ENCODE data around the gene TARS3. TPM values are rescaled to one million over a fixed set of nuclear protein-coding genes. Genes with fewer than 3 reads are reported as not detected.
"Not testable (repeated sequence)": the region's sequence is repeated elsewhere in the genome, so short reads cannot be mapped to it uniquely, and the experiment has no call there.

The TARS3 gene
- total RNA-seq = 4.8 and 10.1 TPM in 2 replicates

- peak; percentile 89 to 95 for DNase-seq (ENCODE audit: low read depth in 2 of 2)
These were observed at the start of gene TARS3 for GRCh38 chr15:101723874-101724674. Gene TARS3 (minus strand): TSS chr15:101724473. CDS start chr15:101724387, 86 bp downstream.

DNA sequence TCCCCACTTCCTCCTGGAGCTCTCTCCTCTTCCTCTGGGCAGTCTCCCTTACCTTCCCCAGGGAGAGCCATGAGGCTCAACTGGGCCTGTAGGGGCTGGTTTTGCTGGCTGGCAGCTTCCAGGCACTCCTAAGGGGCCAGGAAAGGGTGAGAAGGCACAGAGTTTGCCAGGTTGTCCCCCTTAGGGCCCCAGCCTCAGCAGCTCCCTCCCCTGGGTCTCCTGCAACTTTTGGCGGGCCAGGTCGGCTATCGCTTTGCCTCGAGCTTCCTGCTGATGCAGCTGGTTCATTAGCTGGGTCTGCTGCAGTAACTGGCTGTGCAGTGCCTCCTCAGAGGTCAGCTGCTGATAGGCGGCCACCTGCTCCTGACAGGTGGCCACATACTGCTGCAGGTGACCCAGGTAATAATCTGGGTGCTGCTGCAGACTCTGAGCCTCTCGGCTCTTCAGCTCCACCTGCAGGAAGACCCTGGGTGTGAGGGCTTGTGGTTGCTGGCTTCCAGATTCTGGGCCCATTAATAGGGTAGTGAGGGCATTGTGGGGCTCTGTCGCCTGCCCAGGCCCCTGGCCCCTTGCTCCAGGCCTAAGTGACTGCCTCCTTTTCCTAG, 49.3 kb upstream of the TARS3 start:
- peak in 1 of 2 donors; percentile 4 for DNase-seq (ENCODE audit: low read depth in 2 of 2)

DNA sequence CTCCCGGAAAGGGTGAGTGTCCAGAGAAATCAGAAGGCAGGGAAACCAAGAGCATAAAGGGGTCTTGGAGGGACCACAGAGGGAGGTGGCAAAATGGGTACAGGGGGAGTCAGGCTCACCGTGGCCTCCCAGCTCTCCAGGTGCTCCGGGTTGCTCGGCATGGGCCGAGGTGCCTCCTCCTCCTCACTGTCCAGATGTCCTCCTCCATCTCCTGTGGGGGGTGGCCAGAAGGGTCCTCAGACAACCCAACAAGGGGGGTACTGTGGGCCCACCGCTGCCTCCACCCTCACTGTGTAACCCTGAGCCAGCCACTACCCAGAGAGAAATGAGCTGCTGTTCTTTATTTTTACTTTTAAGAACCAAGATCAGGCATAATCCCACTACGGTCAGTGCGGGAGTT, 48.6 kb upstream of the TARS3 start:
- no peak for DNase-seq (ENCODE audit: low read depth in 2 of 2)

- DNase-seq (ENCODE audit: low read depth in 2 of 2) = not testable (repeated sequence)
These were observed 42.9 kb upstream of the TARS3 start for GRCh38 chr15:101767083-101767640.

GRCh38 chr15:101765772-101766456, 41.6 kb upstream of the TARS3 start:
- no peak for DNase-seq (ENCODE audit: low read depth in 2 of 2)

- not testable (repeated sequence) for DNase-seq (ENCODE audit: low read depth in 2 of 2)
These were observed 41.0 kb upstream of the TARS3 start for GRCh38 chr15:101765340-101765671.

DNA sequence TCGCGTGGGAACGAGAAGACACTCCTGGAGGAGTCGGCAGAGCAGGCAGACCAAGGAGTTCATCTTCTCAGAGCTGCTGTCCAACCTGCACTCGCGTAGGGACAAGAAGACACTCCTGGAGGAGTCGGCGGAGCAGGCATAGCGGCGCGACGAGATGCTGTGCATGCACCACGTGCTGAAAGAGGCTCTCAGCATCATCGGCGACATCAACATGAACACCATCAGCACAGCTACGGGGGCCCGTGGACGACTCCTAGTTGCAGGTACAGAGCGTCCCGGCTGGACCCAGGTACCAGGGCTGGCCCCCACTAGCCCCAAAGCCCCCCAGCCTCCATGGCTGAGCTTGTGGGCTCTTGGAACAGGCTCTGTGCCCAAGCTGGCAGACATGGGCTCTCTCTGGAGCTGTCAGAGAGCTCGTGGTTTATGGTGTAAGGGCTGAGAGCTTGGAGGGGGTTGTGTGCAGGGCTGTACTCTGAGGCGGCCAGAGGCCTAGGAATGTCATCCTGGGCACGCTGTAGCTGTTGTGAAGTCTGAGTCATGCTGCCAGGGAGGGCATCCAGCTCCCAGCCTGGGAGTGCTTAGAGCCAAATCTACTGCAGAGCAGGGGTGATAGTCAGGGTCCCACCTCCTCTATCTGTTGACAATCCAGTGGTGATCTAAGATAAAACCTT, 40.5 kb upstream of the TARS3 start:
- not testable (repeated sequence) for DNase-seq (ENCODE audit: low read depth in 2 of 2)

DNA sequence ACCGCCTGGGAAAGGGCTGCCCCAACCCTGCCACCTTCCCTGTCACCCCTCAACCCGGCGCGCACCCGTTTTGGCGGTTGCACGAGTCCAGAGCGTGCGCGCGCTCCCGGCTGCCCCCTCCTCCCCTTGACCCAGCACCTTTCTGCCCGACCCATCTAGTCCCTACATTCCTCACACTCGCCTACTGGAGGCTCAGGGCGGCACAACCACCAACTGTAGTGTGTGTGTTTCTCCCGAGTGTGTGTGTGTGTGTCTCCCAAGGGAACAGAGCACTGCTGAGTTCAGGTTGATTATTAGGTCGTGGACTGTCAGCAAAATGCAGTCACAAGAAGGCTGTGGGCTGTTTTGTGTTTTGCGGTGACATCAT, 22.4 kb upstream of the TARS3 start:
- not testable (repeated sequence) for DNase-seq (ENCODE audit: low read depth in 2 of 2)

DNA sequence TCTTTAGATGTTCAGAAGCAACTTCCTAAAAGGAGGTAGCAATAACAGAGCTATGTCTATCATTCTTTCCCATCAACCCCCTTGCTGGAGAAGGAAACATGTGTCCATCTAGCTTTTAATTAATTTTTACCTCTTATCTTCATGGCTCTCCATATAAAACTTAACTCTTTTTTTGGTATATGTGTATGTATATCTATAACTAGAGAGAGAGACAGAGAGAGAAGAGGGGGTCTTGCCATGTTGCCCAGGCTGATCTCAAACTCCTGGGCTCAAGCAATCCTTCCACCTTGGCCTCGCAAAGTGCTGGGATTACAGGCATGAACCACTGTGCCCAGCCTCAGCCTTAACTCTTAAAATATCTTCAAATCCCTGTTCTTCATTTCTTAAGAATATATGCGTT, 10.6 kb upstream of the TARS3 start:
- DNase-seq (ENCODE audit: low read depth in 2 of 2) = not testable (repeated sequence)

DNA sequence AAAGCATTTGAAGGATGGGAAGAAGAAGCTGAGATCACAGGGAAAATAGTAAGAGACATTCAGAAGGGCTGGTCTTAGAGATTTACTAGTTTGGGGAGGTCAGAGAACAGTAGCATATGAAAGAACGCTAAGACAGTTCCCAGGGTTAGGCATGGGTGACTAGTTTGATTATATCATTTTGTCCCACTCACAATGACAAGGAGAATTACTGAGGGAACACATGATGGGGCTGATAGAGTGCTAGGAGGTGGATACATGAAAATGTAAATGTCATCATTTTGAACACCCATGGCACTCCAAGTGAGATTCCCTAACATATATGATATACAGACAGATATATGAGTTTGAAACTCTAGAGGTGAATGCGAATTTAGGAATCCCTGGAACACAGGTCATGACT, 9.3 kb upstream of the TARS3 start:
- DNase-seq (ENCODE audit: low read depth in 2 of 2) = no peak

DNA sequence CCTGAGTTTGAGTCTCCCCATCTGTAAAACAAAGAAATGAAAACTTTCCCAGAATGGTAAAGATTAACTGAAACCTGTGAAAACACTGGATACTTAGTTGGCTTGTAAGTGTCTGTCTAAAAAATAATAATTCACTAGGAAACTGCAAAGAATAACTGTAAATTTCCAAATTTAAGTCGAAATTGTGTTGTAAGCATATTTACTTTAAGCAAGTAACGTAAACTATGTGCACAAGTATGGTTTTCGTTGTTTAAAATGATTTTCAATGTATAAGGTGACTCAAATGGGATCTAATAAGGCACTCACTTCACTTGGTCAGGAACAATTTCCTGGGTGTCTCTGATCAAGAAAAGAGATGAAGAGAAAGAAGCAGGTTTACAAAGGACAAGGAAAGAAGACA, 8.5 kb upstream of the TARS3 start:
- DNase-seq (ENCODE audit: low read depth in 2 of 2) = no peak

DNA sequence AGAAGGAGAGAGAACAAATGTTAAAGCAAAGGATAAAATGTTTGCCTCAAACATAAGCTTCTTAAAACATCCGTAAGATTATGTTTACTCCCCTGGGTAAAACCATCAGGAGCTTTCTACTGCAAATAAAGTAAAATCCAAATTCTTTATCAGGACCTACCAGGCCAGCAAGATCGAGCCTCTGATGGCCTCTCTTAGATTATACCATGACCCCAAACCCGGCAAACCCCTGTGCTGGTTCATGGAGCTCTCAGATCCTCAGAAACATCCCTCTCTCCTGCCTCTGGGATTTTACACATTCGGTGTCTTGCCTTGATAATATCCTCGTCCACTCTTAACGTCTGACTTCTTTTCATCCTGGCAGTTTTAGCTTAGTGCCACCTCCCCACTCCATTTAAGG, 7.5 kb upstream of the TARS3 start:
- no peak for DNase-seq (ENCODE audit: low read depth in 2 of 2)

GRCh38 chr15:101727186-101727585, 2.9 kb upstream of the TARS3 start:
- DNase-seq (ENCODE audit: low read depth in 2 of 2) = no peak

GRCh38 chr15:101725073-101725472, 800 bp upstream of the TARS3 start:
- DNase-seq (ENCODE audit: low read depth in 2 of 2) = no peak

DNA sequence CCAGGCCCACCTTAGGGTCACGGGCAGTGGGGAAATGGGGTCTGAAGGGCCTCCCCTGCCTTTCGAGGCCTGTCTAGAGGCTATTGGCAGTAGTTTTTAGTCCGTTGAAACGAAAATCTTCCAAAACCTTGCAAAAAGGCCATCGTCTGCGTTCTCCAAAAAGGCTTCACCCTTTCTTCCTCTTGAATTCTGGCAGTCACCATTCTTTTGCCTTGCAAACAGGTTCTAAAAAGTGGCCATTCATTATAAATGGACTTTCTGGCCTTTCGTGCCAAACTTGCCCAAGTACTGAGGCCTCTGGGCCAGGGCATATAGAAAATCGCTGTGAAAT, 367 bp upstream of the TARS3 start:
- DNase-seq (ENCODE audit: low read depth in 2 of 2) = no peak

- peak; percentile 21 to 68 for DNase-seq (ENCODE audit: low read depth in 2 of 2)
These were observed 951 bp downstream of the TARS3 start for GRCh38 chr15:101723171-101723873.

DNA sequence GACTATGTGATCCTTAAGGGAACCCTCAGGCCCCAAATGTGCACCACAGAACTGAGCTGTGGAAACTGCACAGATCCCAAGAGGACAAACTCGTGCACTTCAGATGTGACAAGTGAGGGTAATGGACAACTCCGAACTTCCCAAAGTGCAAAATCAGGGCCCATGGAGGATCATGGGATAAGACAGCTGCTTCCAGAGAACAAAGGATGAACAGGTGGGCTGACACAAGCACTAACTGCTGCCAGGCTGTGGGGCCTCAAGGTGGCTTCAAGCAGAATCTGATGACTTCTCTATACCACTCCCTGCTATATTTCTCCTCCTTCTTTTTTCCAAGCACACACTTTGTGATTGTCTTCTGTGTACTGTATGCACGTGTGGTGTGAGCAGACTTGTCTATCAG, 5.4 kb downstream of the TARS3 start:
- DNase-seq (ENCODE audit: low read depth in 2 of 2) = no peak

- DNase-seq (ENCODE audit: low read depth in 2 of 2) = no peak
These were observed 12.2 kb downstream of the TARS3 start for GRCh38 chr15:101712078-101712477.

DNA sequence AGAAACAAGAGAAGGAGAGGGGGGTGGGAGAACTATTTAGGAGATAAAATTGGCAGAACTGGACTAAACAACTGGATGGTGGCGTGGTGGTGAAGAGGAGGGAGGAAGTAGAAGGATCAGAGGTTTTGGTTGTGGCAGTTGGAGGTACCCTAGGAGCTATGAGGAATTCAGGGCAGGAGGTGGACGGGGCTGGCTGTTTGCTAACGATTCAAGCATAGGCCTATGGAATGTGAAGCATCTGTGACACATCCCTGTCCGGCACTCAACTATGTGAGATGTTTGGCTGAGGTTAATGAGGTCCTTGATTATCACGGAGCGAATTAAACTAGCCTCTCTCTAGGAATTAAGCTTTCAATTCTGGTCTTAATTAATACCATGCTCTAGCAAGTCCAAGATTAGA, 13.5 kb downstream of the TARS3 start:
- peak in 1 of 2 donors; percentile 43 for DNase-seq (ENCODE audit: low read depth in 2 of 2)

DNA sequence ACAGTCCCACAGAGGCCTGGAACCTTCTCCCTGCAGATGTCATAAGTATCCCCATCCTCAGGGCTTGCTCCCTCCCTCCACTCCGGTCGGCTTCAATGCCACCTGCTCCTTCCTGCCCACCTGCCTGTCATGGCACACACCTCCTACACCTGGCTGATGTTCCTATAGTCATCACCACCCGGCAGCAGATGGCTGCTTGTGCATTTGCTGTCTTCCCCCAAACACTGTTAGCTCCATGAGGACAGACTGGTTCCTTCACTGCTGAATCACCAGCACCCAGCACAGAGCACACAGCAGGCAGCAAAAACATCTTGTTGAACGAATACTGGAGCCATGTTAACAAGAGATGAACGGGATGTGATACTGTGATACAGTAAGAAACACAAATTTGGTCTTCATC, 14.8 kb downstream of the TARS3 start:
- DNase-seq (ENCODE audit: low read depth in 2 of 2) = no peak

DNA sequence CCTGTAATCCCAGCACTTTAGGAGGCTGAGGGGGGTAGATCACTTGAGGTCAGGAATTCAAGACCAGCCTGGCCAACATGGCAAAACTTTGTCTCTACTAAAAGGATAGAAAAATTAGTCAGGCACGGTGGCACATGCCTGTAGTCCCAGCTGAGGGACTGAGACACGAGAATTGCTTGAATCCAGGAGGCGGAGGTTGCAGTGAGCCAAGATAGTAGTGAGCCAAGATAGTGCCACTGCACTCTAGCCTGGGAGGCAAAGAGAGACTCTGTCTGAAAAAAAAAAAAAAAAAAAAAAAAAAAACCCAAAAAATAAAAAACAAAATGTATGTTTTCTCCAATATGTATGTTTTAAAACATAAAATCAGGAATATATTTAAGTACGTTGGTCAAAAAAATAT, 16.3 kb downstream of the TARS3 start:
- no peak for DNase-seq (ENCODE audit: low read depth in 2 of 2)
